Motor neuron (in vitro differentiated cells): ENCODE results near the gene GPR107. TPM values are rescaled to one million over a fixed set of nuclear protein-coding genes. Genes with fewer than 3 reads are reported as not detected.
"Not testable (repeated sequence)": the region's sequence is repeated elsewhere in the genome, so short reads cannot be mapped to it uniquely, and the experiment has no call there.

Experiments used
- ATAC-seq, 8 experiments: fragments of 200-7000 bp; cut with Tn5 transposase; replicated peaks in 6 of 8; 2 replicates each; pipeline ENCODE4 v1.8.0; 2021; ENCODE audit warnings: mild to moderate bottlenecking in 8 of 8, moderate library complexity in 8 of 8
- H3K27ac ChIP-seq, 2 donors: fragments of 250-450 bp; sonication (Bioruptor Pico); 2 replicates each; pipeline ENCODE4 v1.9.0; 2021; ENCODE audit warnings: antibody characterized with exemption in 2 of 2, mild to moderate bottlenecking in 2 of 2, moderate library complexity in 1 of 2
- H3K4me1 ChIP-seq, 2 donors: fragments of 250-450 bp; sonication (Bioruptor Pico); replicated peaks in 1 of 2; 2 replicates each; pipeline ENCODE4 v1.6.1; 2021; ENCODE audit warnings: antibody characterized with exemption in 2 of 2, mild to moderate bottlenecking in 2 of 2, moderate library complexity in 1 of 2
- H3K4me3 ChIP-seq, 5 donors: fragments of 250-450 bp; sonication (Bioruptor Pico); 2 replicates each; pipeline ENCODE4 v1.9.0; 2021; ENCODE audit warnings: antibody characterized with exemption in 5 of 5, mild to moderate bottlenecking in 5 of 5, moderate library complexity in 4 of 5
- WGBS, 10 experiments: fragments of 450-650 bp; shearing (Covaris generic); methylation state at CpG; one replicate each; pipeline ENCODE4 v1.0.0; 2022; 5-methylcytosine and 5-hydroxymethylcytosine counted together
- in situ Hi-C, 9 experiments: fragments of 400-800 bp; cut with MboI; loops; one replicate each; pipeline ENCODE4 v1.15.0; 2021; ENCODE audit warnings: low sequenced_read_pairs in 9 of 9, low pct_unique_long_range_greater_than_20kb in 2 of 9; ENCODE audit not compliant: unreplicated experiment in 9 of 9
- total RNA-seq, 8 experiments: library from RNA; unstranded; fragments of 300-600 nt; gene quantifications; 2 replicates each; pipeline versions ENCODE4 v1.2.3 to v1.2.4, GENCODE V29; 2022

GPR107 gene
- total RNA-seq, 8 experiments from 2014 or later: 27.6 to 58.5 (median 39.7) TPM

DNA sequence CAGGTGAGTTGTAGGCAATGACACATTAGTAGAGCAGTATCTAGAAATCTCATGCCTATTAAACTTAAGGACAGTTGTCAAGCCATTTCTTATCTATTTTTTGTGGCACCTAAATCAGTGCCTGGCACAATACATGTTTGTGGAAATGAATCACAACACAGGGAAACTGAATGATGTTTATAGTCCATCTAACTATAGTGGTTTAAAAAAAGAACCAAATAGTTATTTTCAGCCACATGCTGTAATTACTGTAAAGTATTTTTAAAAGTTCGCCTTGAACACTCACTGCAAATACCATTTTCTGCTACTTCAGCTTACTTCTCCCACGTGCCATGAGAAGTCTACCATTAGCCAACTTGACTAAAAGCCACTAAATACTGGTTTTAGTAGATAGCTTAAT is 32.6 kb upstream of the GPR107 start:
- H3K4me3 ChIP-seq: no peak overlapping the region
- H3K4me1 ChIP-seq: no peaks in the 10 kb centered on the region
- in situ Hi-C loops: no loop called here
- 54 to 100% (median 93%) methylated on average over 1 to 2 of the region's 2 CpGs; no CpG with 5 or more reads in 1 of the 10 experiments for WGBS, 10 experiments
- no peak for ATAC-seq
- H3K27ac ChIP-seq: no peak overlapping the region

DNA sequence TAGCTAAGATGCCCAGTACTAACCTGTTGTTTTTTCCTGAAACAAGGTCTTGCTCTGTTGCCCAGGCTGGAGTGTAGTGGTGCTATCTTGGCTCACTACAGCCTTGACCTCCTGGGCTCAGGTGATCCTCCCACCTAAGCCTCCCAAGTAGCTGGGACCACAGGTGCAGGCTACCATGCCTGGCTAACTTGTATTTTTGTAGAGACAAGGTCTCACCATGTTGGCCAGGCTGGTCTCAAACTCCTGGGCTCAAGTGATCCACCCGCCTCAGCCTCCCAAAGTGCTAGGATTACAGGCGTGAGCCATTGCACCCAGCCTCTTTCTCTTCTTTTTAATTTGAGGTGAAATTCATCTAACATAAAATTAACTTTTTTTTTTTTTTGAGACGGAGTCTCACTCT is 31.9 kb upstream of the GPR107 start:
- ATAC-seq, H3K4me1 ChIP-seq, H3K27ac ChIP-seq, in situ Hi-C loops, H3K4me3 ChIP-seq: not testable (repeated sequence)
- WGBS, 10 experiments: 90 to 100% (median 100%) methylated on average over 1 to 2 of the region's 3 CpGs; no CpG with 5 or more reads in 6 of the 10 experiments

DNA sequence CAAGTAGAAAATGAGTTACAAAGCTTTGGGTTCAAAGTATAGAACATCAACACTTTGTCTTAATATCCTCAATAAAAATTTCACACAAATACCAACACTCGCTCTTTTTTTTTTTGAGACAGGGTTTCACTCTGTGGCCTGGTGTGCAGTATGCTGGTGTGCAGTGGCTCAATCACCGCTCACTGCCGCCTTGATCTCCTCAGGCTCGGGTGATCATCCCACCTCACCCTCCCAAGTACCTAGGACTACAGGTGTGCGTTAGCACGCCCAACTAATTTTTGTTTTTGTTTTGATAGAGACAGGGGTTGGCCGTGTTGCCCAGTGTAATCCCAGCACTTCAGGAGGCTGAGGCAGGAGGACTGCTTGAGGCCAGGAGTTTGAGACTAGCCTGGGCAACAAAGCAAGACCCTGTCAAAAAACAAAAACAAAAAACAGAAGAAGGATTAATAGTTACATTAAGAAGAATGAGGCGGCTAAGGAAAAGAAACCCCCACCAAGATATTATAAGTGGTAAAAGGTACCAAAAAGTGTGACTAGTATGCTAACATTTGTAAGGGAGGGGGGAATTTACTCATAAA is 31.1 kb upstream of the GPR107 start:
- Histone ChIP-seq H3K4me1 (no peaks in the 10 kb centered on the region), H3K4me3 (no peak overlapping the region), H3K27ac (no peak overlapping the region)
- WGBS, 10 experiments: 60 to 100% (median 87%) methylated on average over 1 to 7 of the region's 8 CpGs
- in situ Hi-C loops: no loop called here
- ATAC-seq: no peak

DNA sequence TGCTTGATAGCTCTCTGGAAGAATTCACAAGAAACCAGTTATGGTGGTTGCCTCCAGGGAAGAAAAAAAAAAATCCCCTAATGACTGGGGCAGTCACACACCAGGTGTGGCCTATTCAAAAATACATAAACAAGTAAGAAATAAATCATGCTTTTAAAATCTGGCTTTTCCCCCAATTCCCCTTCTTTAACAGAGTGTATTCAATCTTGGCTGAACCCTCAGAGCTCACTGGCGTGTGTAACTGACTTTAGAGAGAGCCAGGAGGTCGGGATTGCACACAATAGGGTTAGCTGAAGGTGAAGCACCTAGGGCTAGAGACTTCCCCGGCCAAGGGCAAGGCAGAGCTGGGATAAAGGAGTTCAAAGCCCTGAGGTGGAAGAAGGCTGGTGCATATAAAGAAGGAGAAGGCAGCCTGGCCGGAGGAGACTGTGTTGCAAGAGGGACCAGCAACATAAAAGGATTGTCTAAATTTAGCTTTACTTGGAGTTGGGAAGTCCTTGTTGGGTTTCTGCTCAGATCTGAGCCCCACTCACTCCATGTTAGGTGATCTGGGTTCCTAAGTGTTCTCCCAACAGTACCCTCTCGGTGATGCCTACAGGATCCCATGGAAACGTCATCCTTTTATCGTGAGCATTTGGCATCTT is 30.4 kb upstream of the GPR107 start:
- peak in 3 of 8 experiments; percentile 18 to 59 (median 41) for ATAC-seq
- no peak overlapping the region for H3K4me3 ChIP-seq
- 71 to 97% (median 84%) methylated on average over 1 to 7 of the region's 7 CpGs; no CpG with 5 or more reads in 2 of the 10 experiments for WGBS, 10 experiments
- no peaks in the 10 kb centered on the region for H3K4me1 ChIP-seq
- H3K27ac ChIP-seq: no peak overlapping the region
- in situ Hi-C loops: no loop called here

DNA sequence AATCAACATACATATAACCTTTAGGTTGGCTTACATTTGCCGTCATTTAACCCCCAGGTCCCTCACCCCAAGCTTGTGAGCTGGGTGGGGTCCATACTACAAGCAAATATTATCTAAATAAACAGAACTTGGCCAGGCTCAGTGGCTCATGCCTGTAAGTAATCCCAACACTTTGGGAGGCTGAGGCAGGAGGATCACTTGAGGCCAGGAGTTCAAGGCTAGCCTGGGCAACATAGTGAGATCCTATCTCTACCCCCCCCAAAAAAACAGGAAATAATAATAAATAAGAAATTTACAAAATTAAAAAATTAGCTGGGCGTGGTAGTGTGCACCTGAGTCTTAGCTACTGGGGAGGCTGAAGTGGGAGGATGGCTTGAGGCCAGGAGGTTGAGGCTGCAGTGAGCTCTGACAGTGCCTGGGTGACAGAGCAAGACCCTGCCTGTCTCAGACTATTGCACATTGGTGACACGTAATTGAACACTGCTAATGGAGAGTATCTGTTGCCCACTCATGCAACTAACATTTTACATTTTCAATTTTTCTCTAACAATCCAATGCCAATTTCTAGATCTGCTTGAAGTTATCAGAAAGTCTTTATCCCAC is 29.6 kb upstream of the GPR107 start:
- no peak overlapping the region for H3K4me3 ChIP-seq
- H3K4me1 ChIP-seq: no peaks in the 10 kb centered on the region
- H3K27ac ChIP-seq: no peak overlapping the region
- 90 to 100% (median 100%) methylated on average over 1 to 2 of the region's 3 CpGs; no CpG with 5 or more reads in 2 of the 10 experiments for WGBS, 10 experiments
- in situ Hi-C loops: no loop called here
- ATAC-seq: no peak

DNA sequence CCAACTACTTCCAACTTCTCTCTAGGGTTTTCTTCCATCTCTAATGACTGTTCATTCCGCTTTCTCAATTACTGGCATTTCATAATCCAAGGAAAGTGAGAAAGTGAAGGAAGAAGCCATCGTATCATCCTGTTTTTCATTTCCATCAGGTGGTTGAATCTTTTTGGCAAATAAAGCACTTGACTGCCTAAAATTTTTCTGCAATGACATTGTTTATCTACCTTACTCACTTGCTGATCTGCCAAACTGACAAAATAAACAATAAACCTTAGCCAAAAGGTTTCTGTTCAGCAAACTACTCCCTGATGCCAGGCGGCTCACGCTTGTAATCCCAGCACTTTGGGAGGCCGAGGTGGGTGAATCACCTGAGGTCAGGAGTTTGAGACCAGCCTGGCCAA is 29.1 kb upstream of the GPR107 start:
- Histone ChIP-seq H3K4me3 (no peak overlapping the region), H3K4me1 (no peaks in the 10 kb centered on the region), H3K27ac (no peak overlapping the region)
- no peak for ATAC-seq
- in situ Hi-C loops: no loop called here
- WGBS, 10 experiments: 63 to 100% (median 98%) methylated on average over 1 to 5 of the region's 5 CpGs

DNA sequence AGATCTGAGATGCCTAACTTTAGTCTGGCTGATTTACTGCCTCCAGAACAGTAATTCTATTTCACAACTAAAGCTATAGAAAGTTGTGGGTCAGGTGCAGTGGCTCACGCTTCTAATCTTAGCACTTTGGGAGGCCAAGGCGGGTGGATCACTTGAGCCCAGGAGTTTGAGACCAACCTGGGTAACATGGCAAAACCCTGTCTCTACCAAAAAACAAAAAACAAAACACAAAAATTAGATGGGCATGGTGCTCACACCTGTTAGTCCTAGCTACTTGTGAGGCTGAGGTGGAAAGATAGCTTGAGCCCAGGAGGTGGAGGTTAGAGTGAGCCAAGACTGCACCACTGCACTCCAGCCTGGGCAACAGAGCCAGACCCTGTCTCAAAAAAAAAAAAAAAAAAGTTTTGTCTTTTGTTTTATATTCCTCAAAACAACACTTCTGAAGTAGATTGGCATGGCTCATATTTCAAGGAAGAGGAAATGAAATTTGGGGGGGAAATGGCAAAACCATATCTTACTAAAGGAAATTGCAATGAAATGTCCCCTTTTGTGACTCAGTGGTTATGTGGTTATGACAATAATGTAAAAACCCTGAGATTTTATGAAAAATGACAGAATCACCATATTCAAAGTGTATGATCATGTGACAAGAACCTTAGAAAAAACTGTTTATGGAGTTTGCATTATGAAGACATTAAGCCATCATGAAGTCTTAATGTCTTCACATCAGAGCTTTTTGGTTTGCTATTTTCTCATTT is 26.9 kb upstream of the GPR107 start:
- no peaks in the 10 kb centered on the region for H3K4me1 ChIP-seq
- in situ Hi-C loops: no loop called here
- no peak overlapping the region for H3K4me3 ChIP-seq
- WGBS, 10 experiments: 80 to 100% (median 95%) methylated on average over 1 to 2 of the region's 2 CpGs; no CpG with 5 or more reads in 4 of the 10 experiments
- ATAC-seq: no peak
- no peak overlapping the region for H3K27ac ChIP-seq

DNA sequence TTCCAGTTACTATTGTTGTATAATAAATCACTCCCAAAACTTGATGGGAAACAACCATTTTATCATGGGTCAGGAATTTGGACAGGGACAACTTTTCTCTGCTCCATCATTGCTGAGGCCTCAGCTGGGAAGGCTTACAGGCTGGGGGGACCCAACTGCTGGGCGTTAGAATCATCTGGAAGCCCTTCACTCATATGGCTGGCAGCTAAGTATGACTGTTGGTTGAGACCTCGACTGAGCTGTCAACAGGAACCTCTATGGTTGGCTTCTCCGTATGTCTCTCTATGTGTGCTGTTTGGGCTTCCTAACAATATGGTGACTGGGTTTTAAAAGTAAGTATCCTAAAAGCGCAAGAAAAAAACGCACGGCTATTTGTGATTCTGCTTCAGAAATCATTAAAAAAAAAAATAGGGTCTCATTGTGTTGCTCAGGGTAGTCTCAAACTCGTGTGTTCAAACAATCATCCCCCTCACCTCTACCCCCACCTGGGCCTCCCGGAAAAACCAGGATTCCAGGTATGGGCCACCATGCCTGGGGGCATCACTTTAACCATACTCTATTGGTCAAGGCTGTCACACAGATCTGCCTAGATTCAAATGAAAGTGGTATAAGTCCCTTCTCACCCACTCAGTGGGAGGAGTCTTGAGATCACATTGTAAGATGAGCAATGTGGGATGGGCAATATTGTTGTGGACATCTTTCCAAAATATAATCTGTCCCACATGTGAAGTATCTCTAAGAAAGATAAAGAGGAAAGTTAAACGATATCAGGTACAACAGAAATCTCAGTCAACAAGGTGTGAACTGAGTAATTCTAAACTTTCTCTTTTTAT is 26.0 kb upstream of the GPR107 start:
- no peak for ATAC-seq
- 40 to 100% (median 83%) methylated on average over 1 to 9 of the region's 9 CpGs for WGBS, 10 experiments

DNA sequence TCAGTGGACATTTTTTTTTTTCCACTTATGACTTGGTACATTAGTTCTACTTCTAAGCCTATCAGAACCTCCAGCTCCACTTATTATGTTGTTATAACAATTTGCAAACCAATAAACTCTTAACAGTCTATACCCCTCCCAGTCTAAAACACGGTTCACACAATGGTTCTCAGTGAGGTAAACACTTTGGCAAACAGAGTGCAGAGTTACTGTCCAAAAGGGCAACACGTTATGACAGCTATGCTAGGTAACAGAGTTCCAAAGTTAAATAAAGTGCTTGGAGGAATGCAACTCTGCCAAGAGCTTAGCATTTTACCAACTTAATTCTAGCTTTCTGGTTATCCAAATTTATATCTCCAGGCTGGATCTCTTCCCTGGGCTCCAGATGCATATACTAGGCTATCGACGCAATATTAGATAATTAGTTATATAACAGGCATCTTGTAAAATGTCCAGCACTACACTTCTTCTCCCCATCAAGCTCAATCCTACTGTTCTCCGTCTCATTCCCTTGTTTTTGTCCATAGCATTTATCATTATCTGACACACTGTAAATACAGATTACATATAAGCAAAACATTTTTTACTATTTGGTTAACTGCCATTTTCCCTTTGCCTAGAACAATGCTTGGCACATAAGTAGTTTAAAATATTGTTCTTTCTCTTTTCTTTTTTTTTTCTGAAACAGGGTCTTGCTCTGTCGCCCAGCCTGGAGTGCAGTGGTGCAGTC is 25.0 kb upstream of the GPR107 start:
- ATAC-seq: no peak
- WGBS, 10 experiments: 58 to 100% (median 92%) methylated on average over 1 to 5 of the region's 6 CpGs
- in situ Hi-C loops: no loop called here
- Histone ChIP-seq H3K27ac (no peak overlapping the region), H3K4me1 (no peaks in the 10 kb centered on the region), H3K4me3 (no peak overlapping the region)

More for the DNA sequence above, 26.0 kb upstream of the GPR107 start:
- no peaks in the 10 kb centered on the region for H3K4me1 ChIP-seq
- H3K27ac ChIP-seq: no peak overlapping the region
- no peak overlapping the region for H3K4me3 ChIP-seq
- in situ Hi-C loops: no loop called here

DNA sequence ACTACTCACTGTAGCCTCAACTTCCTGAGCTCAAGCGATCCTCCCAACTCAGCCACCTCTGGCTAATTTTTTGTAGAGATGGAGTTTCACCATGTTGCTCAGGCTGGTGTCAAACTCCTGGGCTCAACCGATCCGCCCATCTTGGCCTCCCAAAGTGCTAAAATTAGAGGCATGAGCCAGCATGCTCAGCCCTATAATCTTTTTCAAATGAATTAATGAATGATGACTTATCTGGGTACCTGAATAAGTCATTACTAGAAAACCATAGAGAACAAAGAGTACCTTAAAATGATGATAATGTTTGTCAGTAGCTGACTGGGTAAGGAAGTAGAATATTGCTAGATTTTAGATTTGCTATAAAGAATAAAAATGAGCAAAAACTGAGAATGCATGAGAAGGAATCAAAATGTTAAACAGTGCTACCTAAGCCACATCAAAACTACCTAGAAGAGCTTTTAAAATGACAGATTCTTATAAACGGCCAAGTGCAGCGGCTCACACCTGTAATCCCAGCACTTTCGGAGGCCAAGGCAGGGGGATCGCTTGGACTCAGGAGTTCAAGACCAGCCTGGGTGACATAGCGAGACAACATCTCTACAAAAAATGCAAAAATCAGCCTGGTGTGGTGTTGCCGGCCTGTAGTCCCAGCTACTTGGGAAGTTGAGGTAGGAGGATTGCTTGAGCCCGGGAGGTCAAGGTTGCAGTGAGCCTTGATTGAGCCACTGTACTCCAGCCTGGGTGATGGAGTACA is 24.3 kb upstream of the GPR107 start:
- in situ Hi-C loops: no loop called here
- H3K27ac ChIP-seq: no peak overlapping the region
- H3K4me1 ChIP-seq: no peaks in the 10 kb centered on the region
- no peak for ATAC-seq
- WGBS, 10 experiments: 87 to 100% (median 95%) methylated on average over 1 to 9 of the region's 10 CpGs; no CpG with 5 or more reads in 2 of the 10 experiments
- no peak overlapping the region for H3K4me3 ChIP-seq

DNA sequence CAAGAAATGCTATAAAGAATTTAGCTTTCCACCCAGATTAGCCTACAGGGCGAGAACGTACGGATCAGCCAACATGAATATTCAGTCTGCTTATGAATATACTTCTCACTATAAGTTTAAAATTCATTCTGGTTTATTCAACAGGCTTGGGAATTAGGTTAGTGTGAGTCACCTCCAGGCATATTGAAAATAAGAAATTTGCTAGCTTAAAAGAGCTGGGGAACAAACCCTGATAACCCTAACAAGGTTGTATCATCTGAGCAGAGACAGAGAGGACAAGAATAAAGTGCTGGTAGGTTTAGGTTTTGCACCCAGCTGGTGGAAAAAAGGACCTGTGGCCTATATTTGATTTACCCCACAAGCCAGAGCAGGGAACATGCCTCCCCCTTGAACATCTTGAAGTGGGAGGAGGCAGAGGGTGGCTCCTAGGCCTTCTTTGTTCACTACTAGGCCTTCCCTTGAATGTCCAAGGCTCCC is 23.0 kb upstream of the GPR107 start:
- H3K4me3 ChIP-seq: no peak overlapping the region
- peak in 4 of 8 experiments; percentile 15 to 98 (median 92) for ATAC-seq
- no peak overlapping the region for H3K27ac ChIP-seq
- 0 to 94% (median 78%) methylated on average over 1 to 3 of the region's 3 CpGs; no CpG with 5 or more reads in 2 of the 10 experiments for WGBS, 10 experiments
- in situ Hi-C loops: no loop called here
- no peaks in the 10 kb centered on the region for H3K4me1 ChIP-seq
